ENCODE results near the gene PIK3R5.

GRCh38 chr17:8991514-8992285 is 26.2 kb upstream of the PIK3R5 start:
- TF ChIP-seq EZH2 (IDR thresholded peaks at IDR 0.05; ENCODE audit: insufficient read depth, low read length) (no peak), CTCF (IDR thresholded peaks at IDR 0.05; ENCODE audit: insufficient read depth, low read depth, low read length) (peak; percentile 76)

All from astrocyte (in vitro differentiated cells and primary cell).